DND-41 (cell line): ENCODE results near the gene ADIPOR1.
"Not testable (repeated sequence)": the region's sequence is repeated elsewhere in the genome, so short reads cannot be mapped to it uniquely, and the experiment has no call there.

Source experiments
- ATAC-seq: fragments of 200-7000 bp; cut with Tn5 transposase; 3 replicates; pipeline ENCODE4 v1.9.1; 2021; ENCODE audit warnings: low read depth; ENCODE audit not compliant: insufficient read depth
- DNase-seq: peaks from one replicate; pipeline ENCODE4 v3.0.0-alpha.2; 2020
- H2AFZ ChIP-seq: 2 replicates; pipeline ENCODE4 v1.6.0; 2012; ENCODE audit warnings: low read depth, low read length
- H3K27ac ChIP-seq: 2 replicates; pipeline ENCODE4 v1.5.1; 2012; ENCODE audit warnings: low read length, inconsistent platforms
- H3K27me3 ChIP-seq: fragments of 200-600 bp; sonication (generic); 2 replicates; pipeline ENCODE4 v1.6.0; 2012; ENCODE audit warnings: low read length, mild to moderate bottlenecking, inconsistent platforms; ENCODE audit not compliant: insufficient read depth, poor library complexity
- H3K36me3 ChIP-seq: 2 replicates; pipeline ENCODE4 v1.5.1; 2012; ENCODE audit warnings: low read length, inconsistent platforms; ENCODE audit not compliant: insufficient read depth
- H3K4me1 ChIP-seq: 2 replicates; pipeline ENCODE4 v1.5.1; 2012; ENCODE audit warnings: mild to moderate bottlenecking, low read length; ENCODE audit not compliant: insufficient read depth
- H3K4me2 ChIP-seq: 2 replicates; pipeline ENCODE4 v1.6.0; 2012; ENCODE audit warnings: mild to moderate bottlenecking, moderate library complexity, low read length, inconsistent platforms; ENCODE audit not compliant: insufficient read depth
- H3K4me3 ChIP-seq, 2 experiments: fragments of 200-600 bp in 1 of 2; shearing (Covaris generic) in 1 of 2; 2 replicates each; pipeline ENCODE4 v1.5.1; 2012 to 2016; ENCODE audit warnings: inconsistent platforms in 2 of 2, low read length in 2 of 2, mild to moderate bottlenecking in 2 of 2, low read depth in 1 of 2, moderate library complexity in 1 of 2
- H3K79me2 ChIP-seq: 2 replicates; pipeline ENCODE4 v1.6.0; 2012; ENCODE audit warnings: low read length, inconsistent platforms; ENCODE audit not compliant: insufficient read depth
- H3K9ac ChIP-seq: 2 replicates; pipeline ENCODE4 v1.6.0; 2012; ENCODE audit warnings: low read depth, mild to moderate bottlenecking, inconsistent platforms, low read length, moderate library complexity
- H3K9me3 ChIP-seq: 2 replicates; pipeline ENCODE4 v1.5.1; 2012; ENCODE audit warnings: low read length, moderate library complexity, mild to moderate bottlenecking, inconsistent platforms; ENCODE audit not compliant: insufficient read depth, severe bottlenecking
- H4K20me1 ChIP-seq: 2 replicates; pipeline ENCODE4 v1.6.0; 2012; ENCODE audit warnings: low read length; ENCODE audit not compliant: insufficient read depth
- EZH2 ChIP-seq: IDR thresholded peaks from 3 replicates; pipeline ENCODE4 v1.6.1; 2012; ENCODE audit warnings: borderline replicate concordance, low read depth, mild to moderate bottlenecking, moderate library complexity, low read length, inconsistent platforms; ENCODE audit not compliant: severe bottlenecking
- TF ChIP-seq, protein P1 (sequence below): IDR thresholded peaks from 2 replicates; pipeline ENCODE4 v1.5.1; 2012; ENCODE audit warnings: borderline replicate concordance, low read length, moderate library complexity, mild to moderate bottlenecking; ENCODE audit not compliant: poor library complexity, severe bottlenecking; ENCODE audit errors: extremely low read depth

Gene ADIPOR1

GRCh38 chr1:202987922-202988583 is 29.9 kb upstream of the ADIPOR1 start:
- Histone ChIP-seq H3K4me3 (no peak overlapping the region), H2AFZ (no peak overlapping the region), H3K36me3 (no peaks in the 10 kb centered on the region), H3K79me2 (no peaks in the 10 kb centered on the region), H3K4me1 (no peaks in the 10 kb centered on the region), H4K20me1 (no peaks in the 10 kb centered on the region), H3K27ac (no peak overlapping the region), H3K9me3 (no peaks in the 10 kb centered on the region), H3K27me3 (peaks cover 4% of the 10 kb centered on the region), H3K9ac (no peak overlapping the region), H3K4me2 (no peak overlapping the region)
- ATAC-seq: no peak
- TF ChIP-seq, protein P1, sequence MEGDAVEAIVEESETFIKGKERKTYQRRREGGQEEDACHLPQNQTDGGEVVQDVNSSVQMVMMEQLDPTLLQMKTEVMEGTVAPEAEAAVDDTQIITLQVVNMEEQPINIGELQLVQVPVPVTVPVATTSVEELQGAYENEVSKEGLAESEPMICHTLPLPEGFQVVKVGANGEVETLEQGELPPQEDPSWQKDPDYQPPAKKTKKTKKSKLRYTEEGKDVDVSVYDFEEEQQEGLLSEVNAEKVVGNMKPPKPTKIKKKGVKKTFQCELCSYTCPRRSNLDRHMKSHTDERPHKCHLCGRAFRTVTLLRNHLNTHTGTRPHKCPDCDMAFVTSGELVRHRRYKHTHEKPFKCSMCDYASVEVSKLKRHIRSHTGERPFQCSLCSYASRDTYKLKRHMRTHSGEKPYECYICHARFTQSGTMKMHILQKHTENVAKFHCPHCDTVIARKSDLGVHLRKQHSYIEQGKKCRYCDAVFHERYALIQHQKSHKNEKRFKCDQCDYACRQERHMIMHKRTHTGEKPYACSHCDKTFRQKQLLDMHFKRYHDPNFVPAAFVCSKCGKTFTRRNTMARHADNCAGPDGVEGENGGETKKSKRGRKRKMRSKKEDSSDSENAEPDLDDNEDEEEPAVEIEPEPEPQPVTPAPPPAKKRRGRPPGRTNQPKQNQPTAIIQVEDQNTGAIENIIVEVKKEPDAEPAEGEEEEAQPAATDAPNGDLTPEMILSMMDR: no peak
- no peak for TF ChIP-seq EZH2
- DNase-seq: no peak

DNA sequence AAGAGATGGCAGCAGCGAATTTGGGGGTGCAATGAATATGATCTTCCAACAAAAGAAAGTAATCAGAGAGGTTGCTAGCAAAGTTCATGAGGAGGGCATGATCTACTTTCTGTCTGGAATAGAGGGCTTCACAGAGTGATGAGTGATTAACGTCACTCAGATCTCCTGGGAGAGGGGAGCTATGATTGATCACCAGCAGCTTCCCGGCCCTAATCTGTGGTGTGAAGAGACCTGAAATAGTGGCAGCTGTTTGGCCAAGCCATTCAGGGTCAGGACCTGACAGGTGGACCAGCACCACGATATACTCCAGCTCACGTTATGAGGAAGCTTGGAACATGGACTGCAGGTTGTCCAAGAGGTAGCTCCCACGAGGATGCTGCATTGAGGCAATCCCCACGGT is 29.1 kb upstream of the ADIPOR1 start:
- no peaks in the 10 kb centered on the region for H3K9me3 ChIP-seq
- no peak overlapping the region for H2AFZ ChIP-seq
- H3K4me2 ChIP-seq: no peak overlapping the region
- no peak overlapping the region for H3K27ac ChIP-seq
- H3K9ac ChIP-seq: no peak overlapping the region
- H3K79me2 ChIP-seq: no peaks in the 10 kb centered on the region
- no peak overlapping the region for H3K4me3 ChIP-seq
- H3K4me1 ChIP-seq: no peaks in the 10 kb centered on the region
- TF ChIP-seq, protein P1: no peak
- TF ChIP-seq EZH2: no peak
- no peak for DNase-seq
- no peaks in the 10 kb centered on the region for H4K20me1 ChIP-seq
- no peak for ATAC-seq
- H3K27me3 ChIP-seq: peaks cover under 1% of the 10 kb centered on the region
- no peaks in the 10 kb centered on the region for H3K36me3 ChIP-seq

DNA sequence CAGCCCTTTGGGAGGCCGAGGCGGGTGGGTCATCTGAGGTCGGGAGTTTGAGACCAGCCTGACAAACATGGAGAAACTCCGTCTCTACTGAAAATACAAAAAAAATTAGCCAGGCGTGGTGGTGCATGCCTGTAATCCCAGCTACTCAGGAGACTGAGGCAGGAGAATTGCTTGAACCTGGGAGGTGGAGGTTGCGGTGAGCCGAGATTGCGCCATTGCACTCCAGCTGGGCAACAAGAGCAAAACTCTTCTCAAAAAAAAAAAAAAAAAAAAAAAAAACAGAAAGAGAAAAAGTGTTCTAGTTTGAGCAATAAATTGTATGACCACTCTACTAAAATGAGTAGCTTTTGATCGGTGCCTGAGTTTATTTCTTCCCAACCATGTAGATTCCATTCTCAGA is 28.0 kb upstream of the ADIPOR1 start:
- not testable (repeated sequence) for H3K4me2 ChIP-seq, H4K20me1 ChIP-seq, H3K9ac ChIP-seq, H3K79me2 ChIP-seq, H3K27me3 ChIP-seq, H3K27ac ChIP-seq, H3K9me3 ChIP-seq, ATAC-seq, DNase-seq, H3K4me1 ChIP-seq, H3K4me3 ChIP-seq, H2AFZ ChIP-seq, H3K36me3 ChIP-seq

DNA sequence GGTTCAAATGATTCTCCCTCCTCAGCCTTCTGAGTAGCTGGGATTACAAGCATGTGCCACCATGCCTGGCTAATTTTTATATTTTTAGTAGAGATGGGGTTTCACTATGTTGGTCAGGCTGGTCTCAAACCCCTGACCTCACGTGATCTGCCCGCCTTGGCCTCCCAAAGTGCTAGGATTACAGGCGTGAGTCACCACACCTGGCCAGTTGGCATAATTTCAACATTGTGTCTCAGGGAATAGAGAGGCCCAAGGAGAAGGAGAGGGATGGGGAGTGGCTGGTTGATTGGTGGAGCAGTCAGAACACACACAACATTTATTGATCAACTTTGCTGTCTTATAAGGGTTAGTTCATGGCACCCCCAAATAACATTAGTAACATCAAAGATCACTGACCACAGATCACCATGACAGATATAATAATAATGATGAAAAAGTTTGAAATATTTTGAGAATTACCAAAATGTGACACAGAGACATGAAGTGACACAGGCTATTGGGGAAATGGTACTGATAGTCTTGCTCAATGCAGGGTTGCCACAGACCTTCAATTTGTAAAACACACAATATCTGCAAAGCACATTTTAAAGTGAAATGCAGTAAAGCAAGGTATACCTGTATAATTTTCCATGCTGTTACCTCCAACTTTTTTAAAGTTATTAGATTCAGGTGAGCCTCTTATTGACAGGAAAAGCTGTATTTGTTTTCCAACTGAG is 24.8 kb upstream of the ADIPOR1 start:
- no peak for DNase-seq
- Histone ChIP-seq H2AFZ (no peak overlapping the region), H3K79me2 (no peaks in the 10 kb centered on the region), H3K4me1 (no peaks in the 10 kb centered on the region), H3K36me3 (no peaks in the 10 kb centered on the region), H3K27ac (no peak overlapping the region), H3K4me2 (no peak overlapping the region), H4K20me1 (no peaks in the 10 kb centered on the region), H3K9me3 (no peaks in the 10 kb centered on the region), H3K27me3 (peaks cover 13% of the 10 kb centered on the region), H3K4me3 (no peak overlapping the region), H3K9ac (no peak overlapping the region)
- no peak for TF ChIP-seq EZH2
- TF ChIP-seq, protein P1: no peak
- no peak for ATAC-seq
